Activated naive CD4-positive, alpha-beta T cell treated with anti-CD3 and anti-CD28 coated beads for 36 hours (primary cell): ENCODE data around the gene ARMH1. TPM values are rescaled to one million over a fixed set of nuclear protein-coding genes. Genes with fewer than 3 reads are reported as not detected.

Source experiments
- CTCF ChIA-PET: fragments of 350-600 bp; sonication (Branson Sonifier 250); formaldehyde crosslinking; loops from one replicate; lab custom pipeline; 2021; ENCODE audit warnings: antibody characterized with exemption; lab: Charles Lee
- DNase-seq: peaks from one replicate; pipeline ENCODE4 v3.0.0-alpha.2; 2020
- H3K27ac Mint-ChIP-seq: one replicate; pipeline ENCODE4 v1.8.0; 2021; ENCODE audit warnings: mild to moderate bottlenecking, mixed read lengths
- H3K27me3 Mint-ChIP-seq: one replicate; pipeline ENCODE4 v1.8.0; 2021; ENCODE audit warnings: low read depth, mixed read lengths
- H3K36me3 Mint-ChIP-seq: one replicate; pipeline ENCODE4 v1.8.0; 2021; ENCODE audit warnings: low read depth, mixed read lengths
- H3K4me1 Mint-ChIP-seq: one replicate; pipeline ENCODE4 v1.8.0; 2021; ENCODE audit warnings: low read depth, mixed read lengths
- H3K4me3 Mint-ChIP-seq: one replicate; pipeline ENCODE4 v1.8.0; 2021; ENCODE audit warnings: mild to moderate bottlenecking, moderate library complexity, mixed read lengths
- H3K9me3 Mint-ChIP-seq: one replicate; pipeline ENCODE4 v1.8.0; 2021; ENCODE audit warnings: mixed read lengths
- intact Hi-C: fragments of 100-400 bp; cut with micrococcal nuclease; formaldehyde crosslinking; loops from one replicate; pipeline ENCODE4 v1.15.1; 2023
- total RNA-seq, 2 experiments: library from RNA; stranded (reverse); gene quantifications; one replicate each; pipeline ENCODE4 v1.2.3, GENCODE V29; 2021

Gene ARMH1
- total RNA-seq: 100 to 1,000 TPM; 143 to 155 TPM

DNA sequence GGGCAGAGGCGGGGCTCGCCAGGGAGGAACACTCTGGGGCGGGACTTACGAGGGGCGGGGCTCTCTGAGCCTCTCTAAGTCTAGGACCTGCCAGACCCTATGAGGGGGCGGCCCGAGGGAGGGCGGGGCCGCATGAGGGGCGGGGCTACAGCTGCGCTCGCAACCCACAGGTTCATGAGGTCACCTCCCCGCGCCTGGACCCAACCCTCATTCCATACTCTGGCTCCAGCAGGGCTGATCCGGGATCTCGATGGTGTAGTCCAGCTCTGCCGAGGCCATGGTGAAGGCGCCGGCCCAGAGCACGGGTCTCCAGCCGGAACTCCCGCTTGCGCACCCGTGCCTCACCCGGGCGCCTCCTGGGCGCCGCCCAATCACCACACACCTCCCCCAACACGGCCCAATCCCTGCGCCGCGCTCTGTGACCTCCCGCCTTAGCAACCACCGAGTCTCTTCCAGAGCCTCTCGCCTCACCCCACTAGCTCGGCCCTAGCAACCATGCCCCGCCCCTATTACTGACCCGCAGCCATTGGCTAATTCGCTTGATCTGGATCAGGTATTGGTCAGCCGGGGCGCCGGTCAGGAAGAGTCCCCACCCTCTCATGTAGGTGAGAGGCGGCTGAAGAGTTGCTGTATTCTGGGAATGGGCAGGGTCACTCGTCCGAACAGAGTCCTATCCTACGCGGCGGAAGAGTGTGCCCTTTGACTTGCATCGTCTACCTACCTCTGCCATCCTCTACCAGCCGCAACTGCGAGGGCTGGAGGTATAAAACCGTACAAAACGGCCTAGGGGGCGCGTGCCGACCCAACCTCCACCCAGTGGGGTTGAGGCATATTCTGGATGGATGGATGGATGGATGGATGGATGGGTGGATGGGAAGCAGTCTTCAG, at the start of gene ARMH1, which contains the start of gene TMEM53:
ARMH1 (plus strand) TSS at position 602 of the 888 bp plus-strand sequence. CDS start 14,984 bp downstream, outside the sequence.
TMEM53 (minus strand) TSS at position 369 of the 888 bp plus-strand sequence; CDS start at position 279, 90 bp downstream.
- Mint-ChIP-seq H3K27me3 (no peaks in the 10 kb centered on the region), H3K9me3 (no peaks in the 10 kb centered on the region), H3K4me3 (peak within 1 kb of the TSS; percentile 82), H3K27ac (peak within 1 kb of the TSS; percentile 78), H3K4me1 (peaks cover 18% of the 10 kb centered on the region), H3K36me3 (no peaks in the 10 kb centered on the region)
- peak; percentile 99 for DNase-seq
- CTCF ChIA-PET: interaction anchor here (0.5 to 5.3 kb wide), 10 partner anchors 9 to 841 kb away, joined by 3 to 35 read pairs (median 3); no protein-coding TSS in a partner anchor
- intact Hi-C loops: loop anchor here (1.0 to 5.0 kb wide), 5 partner anchors 40 to 642 kb away; partner anchors contain the start of genes KIF2C, RNU5D-1 and SLC6A9

DNA sequence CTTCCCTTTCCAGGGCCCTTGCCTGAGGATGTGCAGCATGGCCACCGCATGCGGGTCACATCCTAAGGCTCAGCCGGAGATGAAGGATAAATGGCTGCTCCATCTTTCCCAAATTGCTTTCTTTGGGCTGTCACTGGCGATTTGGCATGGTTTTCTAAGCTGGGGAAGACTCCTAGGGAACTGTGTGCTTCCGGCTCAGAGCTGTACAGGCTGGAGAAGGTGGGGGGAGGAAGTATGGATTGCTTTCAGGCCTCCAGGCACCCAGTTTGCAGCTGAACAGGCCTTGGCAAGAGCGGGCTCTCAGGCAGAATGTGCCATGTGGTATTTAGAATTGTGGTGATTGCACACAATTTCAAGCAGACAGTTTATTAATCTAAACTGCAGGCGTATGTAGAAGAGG, 49.2 kb upstream of the ARMH1 start:
- Mint-ChIP-seq H3K4me3 (no peak overlapping the region), H3K36me3 (no peaks in the 10 kb centered on the region), H3K4me1 (no peaks in the 10 kb centered on the region), H3K27me3 (no peaks in the 10 kb centered on the region), H3K27ac (no peak overlapping the region), H3K9me3 (no peaks in the 10 kb centered on the region)
- intact Hi-C loops: no loop called here
- DNase-seq: no peak
- CTCF ChIA-PET: interaction anchor here (0.9 kb wide), 1 partner anchor 28 kb away, joined by 3 read pairs; no protein-coding TSS in a partner anchor

DNA sequence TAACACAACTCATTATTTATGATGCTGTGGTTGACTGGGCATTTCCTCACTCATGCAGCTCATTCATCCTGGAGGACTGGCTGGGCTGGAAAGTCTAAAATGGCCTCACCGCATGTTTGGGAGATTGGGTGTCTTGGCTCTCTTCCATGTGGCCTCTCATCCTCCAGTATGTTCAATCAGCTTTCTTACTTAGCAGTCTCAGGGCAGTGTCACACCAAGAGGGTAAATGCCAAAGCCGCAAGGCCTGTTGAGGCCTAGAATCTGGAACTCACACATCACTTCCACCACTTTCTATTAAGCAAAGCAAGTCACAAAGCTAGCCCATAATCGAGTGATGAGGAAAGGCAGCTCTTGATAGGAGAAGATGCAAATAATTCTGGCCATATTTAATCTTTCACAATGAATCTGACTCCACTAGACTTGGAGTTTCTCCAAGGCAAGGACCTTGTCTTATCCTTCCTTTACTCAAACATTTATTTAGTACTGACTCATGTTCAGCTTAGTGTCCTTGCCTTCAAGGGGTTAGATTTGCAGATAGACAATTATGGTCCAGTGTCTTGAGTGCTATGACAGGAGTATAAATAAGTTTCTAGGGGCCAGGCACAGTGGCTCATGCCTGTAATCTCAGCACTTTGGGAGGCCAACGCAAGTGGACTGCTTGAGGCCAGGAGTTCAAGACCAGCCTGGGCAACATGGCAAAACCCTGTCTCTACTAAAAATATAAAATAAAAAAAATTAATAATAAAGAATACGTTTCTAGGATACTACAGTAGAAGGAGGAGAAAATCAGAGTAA, 45.4 kb upstream of the ARMH1 start:
- no peak overlapping the region for H3K27ac Mint-ChIP-seq
- intact Hi-C loops: no loop called here

DNA sequence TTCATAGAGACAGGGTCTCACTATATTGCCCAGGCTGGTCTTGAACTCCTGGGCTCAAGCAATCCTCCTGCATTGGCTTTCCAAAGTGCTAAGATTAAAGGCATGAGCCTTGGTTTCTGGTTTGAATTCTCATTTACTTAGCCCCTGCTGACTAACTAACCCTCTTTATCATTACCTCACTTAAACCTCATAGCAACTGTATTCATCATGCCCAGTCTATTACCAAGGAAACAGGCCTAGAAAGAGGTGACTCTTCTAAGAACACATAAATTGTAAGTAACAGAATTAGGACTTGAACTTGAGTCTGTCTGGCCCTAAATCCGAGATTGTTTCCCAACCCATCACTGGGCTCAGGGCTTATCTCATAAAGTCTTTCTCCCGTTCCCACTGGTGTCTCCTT, 44.4 kb upstream of the ARMH1 start:
- intact Hi-C loops: no loop called here

More for the DNA sequence above, 45.4 kb upstream of the ARMH1 start:
- H3K36me3 Mint-ChIP-seq: peaks cover 7% of the 10 kb centered on the region
- H3K4me1 Mint-ChIP-seq: peaks cover 23% of the 10 kb centered on the region
- CTCF ChIA-PET: interaction anchor here (1.2 to 16.2 kb wide), 3 partner anchors 23 to 56 kb away, joined by 3 to 135 read pairs (median 5); no protein-coding TSS in a partner anchor
- no peak for DNase-seq
- no peaks in the 10 kb centered on the region for H3K27me3 Mint-ChIP-seq
- no peak overlapping the region for H3K4me3 Mint-ChIP-seq
- H3K9me3 Mint-ChIP-seq: no peaks in the 10 kb centered on the region

DNA sequence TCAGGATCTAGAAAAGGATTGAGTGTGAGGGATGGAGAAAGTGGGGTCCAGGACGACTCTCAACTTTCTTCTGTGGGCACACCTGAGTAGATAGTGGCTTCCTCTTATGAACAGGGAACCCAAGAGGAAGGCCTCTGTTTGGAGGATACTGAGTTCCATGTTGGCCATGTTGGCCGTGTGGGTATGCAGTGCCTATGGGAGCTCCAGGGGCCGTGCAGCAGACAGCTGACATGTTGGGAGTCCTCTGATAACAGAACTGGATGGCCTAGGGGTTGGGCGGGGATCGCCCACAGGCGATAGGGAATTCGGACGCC, 43.2 kb upstream of the ARMH1 start:
- Mint-ChIP-seq H3K9me3 (no peaks in the 10 kb centered on the region), H3K4me1 (peaks cover 37% of the 10 kb centered on the region), H3K27me3 (no peaks in the 10 kb centered on the region), H3K36me3 (peaks cover 23% of the 10 kb centered on the region), H3K4me3 (peak overlapping the region; percentile 91), H3K27ac (peak overlapping the region; percentile 94)
- CTCF ChIA-PET: interaction anchor here (1.2 to 16.2 kb wide), 3 partner anchors 8 to 22 kb away, joined by 3 to 135 read pairs (median 3); no protein-coding TSS in a partner anchor
- intact Hi-C loops: no loop called here
- DNase-seq: no peak

More for the DNA sequence above, 44.4 kb upstream of the ARMH1 start:
- CTCF ChIA-PET: interaction anchor here (1.2 to 16.2 kb wide), 4 partner anchors 21 to 57 kb away, joined by 3 to 135 read pairs (median 4); no protein-coding TSS in a partner anchor
- Mint-ChIP-seq H3K4me1 (peaks cover 33% of the 10 kb centered on the region), H3K36me3 (peaks cover 14% of the 10 kb centered on the region), H3K27me3 (no peaks in the 10 kb centered on the region), H3K27ac (no peak overlapping the region), H3K9me3 (no peaks in the 10 kb centered on the region), H3K4me3 (peak overlapping the region; percentile 91)
- no peak for DNase-seq

DNA sequence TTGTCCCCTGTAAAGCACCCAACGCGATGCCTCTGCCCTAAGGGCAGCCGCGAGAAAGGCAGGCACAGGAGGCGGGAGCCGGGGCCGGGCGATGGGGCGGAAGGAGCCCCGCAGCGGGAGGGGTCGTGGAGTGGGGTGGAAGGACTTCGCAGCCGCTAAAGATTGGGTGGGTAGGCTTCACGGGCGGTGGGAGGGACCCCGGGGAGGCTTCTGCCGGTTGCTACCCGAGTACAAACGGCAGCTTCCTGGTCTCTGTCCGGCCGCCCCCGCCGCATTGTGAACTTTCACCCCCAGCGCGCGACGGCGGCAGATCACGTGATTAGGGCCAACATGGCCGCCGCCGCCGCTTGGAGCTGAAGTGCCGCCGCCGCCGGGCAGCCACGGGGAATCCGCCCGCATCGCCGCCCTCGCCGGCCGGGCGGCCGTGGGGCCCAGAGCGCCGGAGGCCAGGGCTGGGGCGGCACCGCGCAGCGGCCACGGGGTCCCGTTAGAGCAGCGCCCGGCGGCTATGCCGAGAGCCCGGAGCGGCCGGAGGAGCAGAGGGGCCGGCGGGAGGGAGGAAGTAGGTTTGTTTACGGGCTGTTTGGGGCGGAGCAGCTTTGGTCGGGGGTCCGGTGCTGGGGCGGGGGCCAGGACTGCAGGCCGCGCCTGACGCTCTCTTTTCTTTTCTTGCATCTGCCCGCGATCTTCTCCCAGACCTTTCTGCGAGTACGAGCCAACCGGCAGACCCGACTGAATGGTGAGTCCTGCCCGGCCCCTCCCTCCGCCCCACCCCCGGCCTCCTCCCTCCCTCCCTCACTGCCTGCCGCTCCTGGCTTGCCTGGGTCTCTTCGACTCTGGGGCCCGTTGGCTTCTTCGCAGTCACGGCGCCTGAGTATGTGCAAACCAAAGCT, 42.6 kb upstream of the ARMH1 start:
- H3K9me3 Mint-ChIP-seq: no peaks in the 10 kb centered on the region
- peak; percentile 95 for DNase-seq
- no peaks in the 10 kb centered on the region for H3K27me3 Mint-ChIP-seq
- H3K36me3 Mint-ChIP-seq: peaks cover 28% of the 10 kb centered on the region
- H3K4me1 Mint-ChIP-seq: peaks cover 39% of the 10 kb centered on the region
- intact Hi-C loops: loop anchor here (1.0 kb wide), 2 partner anchors 42 to 143 kb away; partner anchors contain the start of genes ARMH1, RPS8 and TMEM53
- H3K4me3 Mint-ChIP-seq: peak overlapping the region; percentile 91
- H3K27ac Mint-ChIP-seq: peak overlapping the region; percentile 95
- CTCF ChIA-PET: interaction anchor here (1.2 to 16.2 kb wide), 2 partner anchors 8 to 20 kb away, joined by 3 to 135 read pairs; no protein-coding TSS in a partner anchor

DNA sequence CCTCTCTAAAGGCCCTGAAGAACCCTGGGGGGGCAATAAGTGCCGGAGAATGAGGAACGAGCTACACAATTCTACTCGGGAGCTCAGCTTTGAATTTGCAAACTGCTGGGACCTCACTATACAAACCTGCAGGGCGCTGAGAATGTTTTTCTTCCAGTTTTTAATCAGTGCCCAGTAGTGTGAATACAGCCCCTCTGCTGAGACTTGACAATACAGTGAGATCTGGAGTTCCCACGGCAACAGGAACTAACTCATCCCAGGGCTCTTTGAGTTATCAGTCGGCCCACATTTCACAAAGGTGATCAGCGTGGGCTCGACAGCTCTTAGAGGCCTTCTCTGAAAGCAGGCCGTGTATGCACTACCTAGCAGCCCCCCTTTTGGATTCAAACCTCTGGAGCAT, 41.9 kb upstream of the ARMH1 start:
- peaks cover 39% of the 10 kb centered on the region for H3K4me1 Mint-ChIP-seq
- intact Hi-C loops: loop anchor here (1.0 kb wide), 2 partner anchors 42 to 143 kb away; partner anchors contain the start of genes ARMH1, RPS8 and TMEM53

DNA sequence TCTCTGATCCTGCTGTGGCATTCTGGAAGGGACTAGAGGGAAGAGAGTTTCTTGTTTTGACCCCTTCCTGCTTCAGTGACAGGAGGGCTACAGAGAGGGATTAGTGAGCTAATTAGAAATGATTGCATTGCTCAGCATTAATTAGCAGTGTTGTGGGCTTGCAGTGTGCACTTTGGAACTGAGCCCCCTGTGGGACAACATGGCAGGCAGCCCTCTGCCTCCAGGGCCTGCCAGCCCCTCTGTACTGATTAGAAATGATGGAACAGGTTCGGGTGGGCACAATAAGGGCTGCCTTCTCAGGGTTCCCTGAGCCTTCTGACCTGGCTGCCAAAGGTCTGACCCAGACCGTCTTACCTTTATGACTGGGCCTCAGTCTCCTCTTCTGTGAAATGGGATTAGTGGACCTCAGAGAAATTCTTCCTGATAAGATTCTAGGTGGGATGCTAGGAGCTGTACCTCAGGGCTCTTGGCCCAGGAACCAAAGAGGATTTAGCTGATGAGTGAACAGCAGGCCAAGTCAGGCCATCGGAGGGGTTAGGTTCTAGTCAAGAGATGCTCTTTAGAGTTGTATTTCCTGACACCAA, 39.8 kb upstream of the ARMH1 start:
- Mint-ChIP-seq H3K9me3 (no peaks in the 10 kb centered on the region), H3K36me3 (peaks cover 32% of the 10 kb centered on the region), H3K27me3 (no peaks in the 10 kb centered on the region), H3K27ac (peak overlapping the region; percentile 8), H3K4me1 (peaks cover 39% of the 10 kb centered on the region), H3K4me3 (no peak overlapping the region)
- CTCF ChIA-PET: interaction anchor here (0.6 to 16.2 kb wide), 2 partner anchors 17 to 417 kb away, joined by 3 to 135 read pairs; no protein-coding TSS in a partner anchor
- no peak for DNase-seq
- intact Hi-C loops: no loop called here

More for the DNA sequence above, 41.9 kb upstream of the ARMH1 start:
- CTCF ChIA-PET: interaction anchor here (16.2 kb wide), 1 partner anchor 19 kb away, joined by 135 read pairs; no protein-coding TSS in a partner anchor
- H3K9me3 Mint-ChIP-seq: no peaks in the 10 kb centered on the region
- no peaks in the 10 kb centered on the region for H3K27me3 Mint-ChIP-seq
- peak; percentile 14 for DNase-seq
- H3K36me3 Mint-ChIP-seq: peaks cover 30% of the 10 kb centered on the region
- H3K27ac Mint-ChIP-seq: peak overlapping the region; percentile 95
- H3K4me3 Mint-ChIP-seq: peak overlapping the region; percentile 91

DNA sequence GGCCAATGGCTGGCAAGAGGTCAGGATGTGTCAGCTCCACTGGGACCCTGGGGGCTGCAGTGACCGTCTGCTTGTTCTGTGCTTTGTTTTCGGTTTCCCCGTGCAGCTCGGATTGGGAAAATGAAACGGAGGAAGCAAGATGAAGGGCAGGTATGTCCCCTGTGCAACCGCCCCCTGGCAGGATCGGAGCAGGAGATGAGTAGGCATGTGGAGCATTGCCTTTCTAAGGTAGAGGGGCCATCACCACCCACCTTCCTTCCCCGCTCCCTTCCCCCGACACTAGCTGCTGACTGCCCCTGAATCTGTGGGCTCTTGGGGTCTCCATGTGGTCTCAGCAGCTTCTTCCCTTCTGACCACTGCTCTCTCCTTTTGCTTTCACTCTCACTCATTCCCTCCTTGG, 39.1 kb upstream of the ARMH1 start:
- DNase-seq: no peak
- Mint-ChIP-seq H3K36me3 (peaks cover 32% of the 10 kb centered on the region), H3K27ac (no peak overlapping the region), H3K4me1 (peaks cover 39% of the 10 kb centered on the region), H3K4me3 (no peak overlapping the region), H3K9me3 (no peaks in the 10 kb centered on the region), H3K27me3 (no peaks in the 10 kb centered on the region)
- intact Hi-C loops: no loop called here
- CTCF ChIA-PET: interaction anchor here (0.7 to 16.2 kb wide), 2 partner anchors 16 to 23 kb away, joined by 3 to 135 read pairs; no protein-coding TSS in a partner anchor

DNA sequence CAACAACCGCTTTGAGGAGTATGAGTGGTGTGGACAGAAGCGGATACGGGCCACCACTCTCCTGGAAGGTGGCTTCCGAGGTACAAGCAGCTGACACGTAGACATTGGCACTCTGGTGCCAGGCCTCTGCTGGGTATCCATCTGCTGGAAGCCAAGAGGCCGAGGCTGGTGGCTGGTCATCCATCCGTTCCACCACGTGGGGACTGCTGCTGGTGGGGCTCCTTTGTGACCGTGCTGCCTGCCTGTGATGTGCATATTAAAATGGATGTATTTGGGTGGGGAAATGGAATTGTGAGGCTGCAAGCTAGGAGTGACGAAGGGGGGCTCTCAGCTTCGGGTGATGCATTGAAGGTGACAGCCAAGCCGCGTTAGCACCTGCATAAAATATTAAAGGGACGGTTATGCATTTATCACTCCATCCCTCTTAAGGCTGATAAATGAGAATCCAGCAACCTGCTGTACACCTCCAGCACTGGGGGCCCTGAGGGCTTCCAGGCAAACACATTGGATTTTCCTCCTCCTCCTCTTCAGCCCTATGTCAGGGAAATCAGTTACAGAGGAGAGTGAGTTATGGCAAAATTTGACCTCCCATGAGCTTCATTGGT, 38.3 kb upstream of the ARMH1 start:
- Mint-ChIP-seq H3K4me1 (peaks cover 32% of the 10 kb centered on the region), H3K9me3 (no peaks in the 10 kb centered on the region), H3K36me3 (peaks cover 32% of the 10 kb centered on the region), H3K27me3 (no peaks in the 10 kb centered on the region), H3K27ac (no peak overlapping the region), H3K4me3 (no peak overlapping the region)
- CTCF ChIA-PET: interaction anchor here (16.2 kb wide), 1 partner anchor 16 kb away, joined by 135 read pairs; no protein-coding TSS in a partner anchor
- DNase-seq: no peak
- intact Hi-C loops: no loop called here
